Adrenal gland (tissue), 5 donors: Measurements from ENCODE around the gene EDA.

Experiments
- CTCF ChIP-seq, 6 experiments: fragments of 450-650 bp in 4 of 6; fragments of 200-600 bp in 2 of 6; sonication (generic) in 1 of 6; IDR thresholded peaks; 1 replicate in 5 of 6; 2 replicates in 1 of 6; pipeline versions ENCODE4 v1.5.1 to v1.8.0; 2016 to 2021; ENCODE audit warnings: antibody characterized with exemption in 6 of 6, mild to moderate bottlenecking in 2 of 6, moderate library complexity in 1 of 6
- POLR2A ChIP-seq, 2 donors: fragments of 450-650 bp; IDR thresholded peaks; one replicate each; pipeline ENCODE4 v1.6.1; 2017; ENCODE audit warnings: antibody characterized with exemption in 2 of 2, mild to moderate bottlenecking in 2 of 2, moderate library complexity in 1 of 2
- donor health status: DM: no; HTN: no; CAD: no.

DNA sequence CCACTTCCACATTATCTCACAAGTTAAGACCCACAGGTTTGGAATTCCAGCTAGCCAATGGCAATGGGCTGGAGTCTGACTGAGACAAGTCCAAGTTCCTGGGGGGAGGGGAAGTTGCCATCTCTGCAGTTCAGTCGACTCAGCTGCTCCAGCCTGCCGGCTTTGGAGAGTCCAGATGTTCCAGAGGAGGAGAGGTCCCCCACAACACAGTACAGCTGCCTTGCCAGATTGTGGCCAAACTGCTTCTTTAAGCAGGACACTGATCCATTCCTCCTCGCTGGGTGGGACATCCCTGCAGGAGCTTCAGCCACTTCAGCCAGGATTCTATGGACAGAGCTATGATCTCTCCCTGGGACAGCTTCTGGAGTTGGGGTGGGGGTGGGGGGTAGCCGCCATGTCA lies 199.2 kb downstream of the EDA start:
- no peak for TF ChIP-seq CTCF (IDR thresholded peaks at IDR 0.05)
- no peak for TF ChIP-seq POLR2A (IDR thresholded peaks at IDR 0.05)
